Measurements from ENCODE around the gene IKZF1.
A peak's percentile ranks its signal among the peaks of the same experiment; 100 is the strongest.

The IKZF1 gene

GRCh38 chr7:50357426-50357825 lies 52.9 kb downstream of the IKZF1 start:
- DNase-seq = no peak

GRCh38 chr7:50358041-50358705 lies 53.7 kb downstream of the IKZF1 start:
- no peak for DNase-seq

DNA sequence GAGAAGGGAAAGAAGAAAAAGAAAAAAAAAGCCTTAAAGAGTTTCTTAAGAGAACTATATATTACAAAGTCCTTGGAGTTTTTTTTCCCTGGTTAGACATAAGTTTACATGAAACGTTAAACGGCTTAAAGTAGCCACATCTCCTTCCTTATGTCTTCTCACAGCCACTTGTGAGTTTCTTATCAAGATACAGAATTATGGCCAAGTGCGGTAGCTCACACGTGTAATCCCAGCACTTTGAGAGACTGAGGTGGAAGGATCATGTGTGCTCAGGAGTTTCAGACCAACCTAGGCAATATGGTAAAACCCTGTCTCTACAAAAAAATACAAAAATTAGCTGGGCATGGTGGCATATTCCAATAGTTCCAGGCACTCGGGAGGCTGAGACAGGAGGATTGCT lies 54.3 kb downstream of the IKZF1 start:
- DNase-seq = no peak

GRCh38 chr7:50359258-50359994 lies 54.9 kb downstream of the IKZF1 start:
- DNase-seq = no peak

DNA sequence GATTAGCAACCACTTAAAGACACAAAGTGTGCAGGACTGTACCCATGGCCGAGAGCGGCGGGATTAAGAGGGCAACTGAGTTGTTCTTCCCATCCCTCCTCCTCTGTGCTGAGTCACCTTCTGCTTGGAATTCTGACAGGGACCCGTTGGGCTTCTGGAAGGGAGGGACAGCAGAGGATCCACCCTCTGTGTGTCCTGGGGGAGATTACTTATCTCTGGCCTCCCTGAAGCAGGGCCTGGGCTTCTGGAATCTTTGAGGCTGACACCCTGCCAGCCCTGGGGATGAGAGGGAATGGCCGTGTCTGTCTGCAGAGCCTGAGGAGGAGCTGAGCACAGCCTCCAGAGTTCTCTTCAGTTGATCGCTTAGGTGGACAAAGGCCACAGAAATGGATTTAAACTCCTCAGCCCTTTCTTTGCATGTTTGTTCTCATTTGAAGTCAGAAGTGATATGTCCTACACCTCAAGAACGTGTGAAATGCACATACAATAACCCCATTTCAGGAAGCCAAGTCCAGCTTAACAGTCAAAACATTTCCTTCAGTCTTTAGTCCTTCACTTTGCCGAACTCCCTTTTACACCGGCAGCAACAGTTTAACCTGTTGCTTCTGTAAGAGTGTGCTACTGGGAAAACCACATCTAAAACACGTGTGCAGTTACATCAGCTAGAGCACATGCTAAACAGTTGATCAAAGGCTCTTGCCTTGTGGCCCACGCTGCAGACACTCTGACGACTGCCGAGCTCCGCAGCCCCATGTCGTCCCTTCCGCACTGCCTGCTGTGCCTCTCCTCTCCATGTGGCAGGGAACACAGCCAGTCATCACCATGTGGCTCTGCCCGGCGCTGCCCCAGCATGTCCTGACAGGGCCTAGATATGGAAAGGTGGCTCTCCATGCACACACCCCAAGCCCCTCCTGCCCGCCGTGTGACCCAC lies 55.7 kb downstream of the IKZF1 start:
- peak; percentile 72 for DNase-seq

DNA sequence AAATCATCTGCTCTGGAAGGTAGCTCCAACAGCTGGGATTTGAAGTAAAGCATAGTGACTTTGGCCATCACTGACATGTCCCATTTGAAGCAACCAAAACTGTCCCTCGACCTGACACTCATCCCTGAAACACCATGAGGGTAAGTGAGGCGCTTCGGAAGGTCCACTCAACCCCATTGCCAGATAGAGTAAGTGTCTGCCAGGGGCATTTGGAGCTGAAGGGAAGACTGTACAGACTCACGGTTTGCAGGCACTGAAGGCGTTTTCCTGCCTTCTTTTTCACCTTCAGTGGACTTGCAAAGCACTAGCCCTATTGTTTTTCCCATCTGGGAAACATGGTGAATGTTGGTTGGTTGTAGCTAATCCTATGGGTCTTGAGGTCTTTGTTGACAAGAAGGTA lies 57.6 kb downstream of the IKZF1 start:
- no peak for DNase-seq

DNA sequence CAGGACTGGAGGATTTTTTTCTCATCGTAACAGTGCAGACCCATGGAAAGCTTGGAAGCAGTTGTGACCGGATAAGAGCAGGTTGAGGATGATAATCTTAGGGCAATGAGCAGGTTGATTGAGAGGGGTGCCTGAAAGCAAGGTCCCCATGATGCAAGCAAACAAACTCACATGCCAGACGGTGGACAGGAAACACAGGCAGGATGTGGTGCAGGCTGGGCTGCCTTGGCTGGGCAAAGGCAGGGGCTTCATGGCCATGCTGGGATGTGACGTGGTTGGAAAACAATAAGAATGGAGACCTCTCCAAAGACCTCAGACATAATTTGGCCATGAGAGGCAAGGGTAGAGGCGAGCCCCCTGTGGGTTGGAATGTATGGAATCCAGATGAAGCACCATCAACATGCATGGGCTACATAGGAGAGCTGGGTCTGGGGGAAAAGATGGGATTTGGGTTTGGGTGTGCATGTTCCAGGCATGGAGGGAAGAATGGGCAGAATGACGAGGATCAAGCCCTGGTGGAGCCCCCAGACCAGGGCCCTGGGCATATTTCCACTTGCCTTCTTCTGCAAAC lies 58.3 kb downstream of the IKZF1 start:
- peak; percentile 52 for DNase-seq

DNA sequence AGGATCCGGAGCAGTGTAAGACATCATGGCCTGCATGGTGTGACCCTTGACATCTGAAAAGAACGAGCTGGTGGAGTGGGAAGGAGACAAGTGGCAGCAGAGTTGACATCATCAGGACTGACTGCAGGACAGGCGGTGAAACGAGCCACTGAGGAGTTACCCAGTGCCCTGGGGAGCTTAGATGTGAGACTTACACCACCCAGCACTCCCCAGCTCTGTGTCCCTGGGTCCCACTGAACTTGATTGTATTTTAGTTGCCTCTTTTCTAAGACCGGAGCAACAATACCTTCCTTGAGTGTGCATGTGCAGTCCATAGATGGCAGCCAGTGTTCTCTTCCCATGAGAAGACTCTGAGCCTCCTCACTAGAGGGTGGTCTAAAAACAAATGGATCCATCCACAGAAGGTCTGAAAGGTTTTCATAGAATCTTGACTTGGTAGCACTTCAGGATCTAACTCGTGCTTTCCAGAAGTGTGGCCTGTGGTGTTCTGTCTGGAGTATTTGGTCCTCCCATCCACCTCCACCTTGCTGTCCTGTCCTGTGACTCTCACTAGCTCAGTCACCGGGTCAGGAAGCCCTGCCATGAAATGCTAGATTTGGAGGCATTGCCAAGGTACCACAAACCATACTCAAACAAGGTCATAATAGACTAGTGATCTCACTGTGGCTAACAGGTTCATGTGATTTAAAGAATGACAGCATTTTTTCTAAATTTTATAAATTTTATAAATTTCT lies 59.0 kb downstream of the IKZF1 start:
- no peak for DNase-seq

GRCh38 chr7:50364645-50365044 lies 60.1 kb downstream of the IKZF1 start:
- DNase-seq = no peak

- DNase-seq = no peak
These were observed 61.8 kb downstream of the IKZF1 start for GRCh38 chr7:50366311-50366710.

DNA sequence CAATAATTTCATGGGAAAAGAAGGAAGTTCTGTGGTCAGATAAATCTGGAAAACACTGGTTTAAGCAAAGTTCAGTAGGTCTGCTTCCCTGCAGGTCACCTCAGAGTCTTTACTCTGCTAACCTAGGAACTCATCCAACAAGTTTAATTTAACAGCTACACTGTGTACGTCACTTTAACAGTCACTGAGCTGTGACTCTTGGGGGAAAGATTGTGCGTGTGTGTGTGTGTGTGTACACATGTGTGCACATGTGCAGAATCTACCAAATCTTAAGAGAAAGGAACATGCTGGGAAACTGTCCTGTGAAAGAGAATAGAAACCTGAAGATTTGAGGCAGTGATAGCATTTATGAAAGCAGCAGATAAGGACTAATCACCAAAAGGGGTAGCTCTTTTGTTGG lies 62.6 kb downstream of the IKZF1 start:
- no peak for DNase-seq

- no peak for DNase-seq
These were observed 63.1 kb downstream of the IKZF1 start for GRCh38 chr7:50367570-50367969.

DNA sequence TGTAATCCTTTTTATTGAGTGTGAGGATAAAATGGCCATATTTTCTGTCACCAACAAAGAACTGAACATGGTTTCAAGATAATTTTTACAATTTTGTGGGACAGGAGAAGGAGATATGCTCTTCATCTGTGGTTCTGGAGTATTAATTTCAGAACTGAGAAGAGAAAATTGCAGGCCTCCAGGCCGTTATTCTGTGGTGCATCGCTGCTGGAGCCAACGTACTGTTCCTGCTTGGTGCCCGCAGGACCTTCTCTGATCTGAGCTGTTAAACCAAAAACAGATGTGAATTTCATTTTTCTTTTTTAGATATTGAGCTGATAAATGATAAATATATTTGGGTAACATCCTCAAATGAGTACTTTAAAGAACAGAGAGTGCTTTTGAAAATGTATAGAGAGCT lies 63.9 kb downstream of the IKZF1 start:
- DNase-seq = no peak

DNA sequence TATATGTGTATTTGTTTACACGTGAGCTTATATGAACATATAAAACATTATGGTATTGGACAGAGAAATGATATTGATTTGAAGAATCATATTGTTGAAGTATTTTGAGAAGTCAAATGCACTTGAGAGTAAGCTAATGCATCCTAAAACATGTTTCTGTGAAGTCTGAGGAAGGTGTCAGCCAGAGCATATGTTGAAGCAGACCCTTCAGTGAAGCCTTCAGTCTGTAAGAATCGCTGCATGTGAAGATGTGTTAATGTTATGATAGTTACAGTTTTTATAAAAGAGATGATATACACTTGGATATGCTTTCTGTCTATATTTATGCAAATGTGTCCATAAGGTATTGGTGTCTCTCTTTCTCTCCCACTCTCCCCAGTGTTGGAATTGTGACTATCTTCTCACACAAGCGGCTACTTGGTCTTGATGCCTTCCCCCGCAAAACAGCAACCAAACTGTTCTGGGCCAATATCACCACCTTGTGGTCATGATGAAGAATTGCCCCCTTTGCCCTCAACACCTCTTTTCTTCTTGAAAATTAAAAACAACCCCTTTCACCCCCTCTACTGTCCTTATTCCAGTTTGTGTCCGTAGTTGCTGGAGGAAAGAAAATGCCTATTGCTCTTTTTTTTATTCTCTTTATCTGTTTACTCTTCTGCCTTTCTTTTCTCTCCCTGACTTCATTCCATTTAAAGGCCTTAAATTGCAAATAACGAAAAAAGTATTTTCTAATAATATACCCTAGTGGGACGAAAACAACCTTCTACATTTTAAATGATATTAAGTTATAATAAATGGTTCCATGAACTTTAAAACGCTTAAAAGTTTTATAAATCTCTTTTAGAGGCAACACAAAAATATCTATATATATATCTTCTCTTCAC lies 64.9 kb downstream of the IKZF1 start:
- no peak for DNase-seq

DNA sequence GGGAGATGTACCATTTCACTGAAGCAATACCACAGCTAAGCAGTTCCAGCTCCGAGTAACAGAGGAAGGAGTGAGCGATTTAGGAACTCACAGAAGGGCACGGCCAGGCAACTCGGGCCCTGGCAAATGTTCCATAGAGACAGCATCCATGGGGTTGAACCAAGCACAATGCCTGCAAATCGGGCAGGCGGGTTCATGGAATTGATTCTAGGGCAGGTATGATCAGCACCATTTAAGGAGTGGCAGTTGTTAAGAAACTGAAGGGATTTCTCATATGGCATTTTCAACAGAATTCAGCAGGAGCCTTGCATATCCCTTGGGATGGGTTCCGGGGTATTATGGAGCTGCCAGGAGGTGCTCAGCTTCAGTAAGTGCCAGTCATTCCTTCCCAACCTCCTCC lies 66.4 kb downstream of the IKZF1 start:
- DNase-seq = no peak

- DNase-seq = no peak
These were observed 67.1 kb downstream of the IKZF1 start for GRCh38 chr7:50371551-50372021.

DNA sequence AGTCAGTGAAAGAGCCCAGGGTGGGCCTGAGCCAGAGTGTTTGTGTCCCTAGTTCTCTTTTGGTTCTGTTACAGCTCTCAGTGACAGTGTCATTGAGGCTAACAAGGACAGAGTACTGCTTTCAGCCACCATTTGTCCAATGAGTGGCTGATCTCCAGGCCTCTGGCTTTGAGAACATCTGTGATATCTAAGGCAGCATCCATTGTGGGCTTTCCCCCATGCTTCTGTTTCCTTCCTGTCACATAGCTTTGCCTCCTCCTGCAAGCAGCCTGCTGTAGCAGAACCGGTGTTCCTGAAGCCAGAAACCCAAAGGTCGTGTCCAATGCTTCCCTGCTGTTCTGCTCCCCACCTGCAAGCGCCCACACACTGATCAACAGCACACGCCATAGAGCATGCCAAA lies 68.4 kb downstream of the IKZF1 start:
- no peak for DNase-seq

DNA sequence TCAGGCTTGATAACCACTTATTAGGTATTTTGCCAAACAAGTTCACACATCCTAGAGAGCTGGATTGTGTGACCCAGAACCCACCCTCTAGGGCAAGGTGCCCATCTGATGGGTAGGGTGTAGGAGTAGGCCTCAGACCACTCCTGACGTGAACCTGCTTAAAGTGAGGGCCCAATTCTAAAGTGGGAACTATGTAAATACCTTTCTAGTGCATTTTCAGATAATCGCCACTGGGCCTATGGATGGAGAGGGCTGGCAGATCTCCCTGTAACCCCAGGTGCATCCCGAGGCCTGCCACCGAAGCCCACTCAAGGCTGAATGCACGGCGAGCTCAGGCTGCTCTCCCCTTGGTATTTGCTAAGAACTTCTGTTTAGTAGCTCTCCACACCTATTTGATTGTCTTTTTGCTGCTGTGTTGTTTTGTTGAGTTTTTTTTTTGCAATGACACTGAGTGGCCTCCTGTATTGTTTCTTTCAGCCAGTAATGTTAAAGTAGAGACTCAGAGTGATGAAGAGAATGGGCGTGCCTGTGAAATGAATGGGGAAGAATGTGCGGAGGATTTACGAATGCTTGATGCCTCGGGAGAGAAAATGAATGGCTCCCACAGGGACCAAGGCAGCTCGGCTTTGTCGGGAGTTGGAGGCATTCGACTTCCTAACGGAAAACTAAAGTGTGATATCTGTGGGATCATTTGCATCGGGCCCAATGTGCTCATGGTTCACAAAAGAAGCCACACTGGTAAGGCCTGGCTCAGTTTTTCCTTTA lies 71.7 kb downstream of the IKZF1 start:
- no peak for DNase-seq

DNA sequence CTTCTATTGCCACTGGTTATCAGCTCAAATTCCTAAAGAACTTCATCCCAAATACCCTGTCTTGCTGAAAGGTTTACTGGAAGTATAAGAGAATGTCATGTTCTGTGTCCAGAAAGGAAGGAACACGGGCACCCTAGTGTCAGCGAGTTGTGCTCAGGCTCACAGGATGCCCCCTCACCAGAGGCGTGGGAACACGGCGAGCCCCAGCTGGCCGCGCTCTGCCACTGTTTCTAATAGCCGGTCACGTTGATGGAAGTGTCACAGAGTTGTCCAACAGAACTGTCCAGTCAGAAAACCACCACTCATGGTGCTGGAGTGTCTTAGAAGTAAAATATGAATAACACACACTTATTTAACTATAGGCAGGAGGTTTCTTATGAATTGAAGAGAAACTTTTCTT lies 72.8 kb downstream of the IKZF1 start:
- DNase-seq = no peak

DNA sequence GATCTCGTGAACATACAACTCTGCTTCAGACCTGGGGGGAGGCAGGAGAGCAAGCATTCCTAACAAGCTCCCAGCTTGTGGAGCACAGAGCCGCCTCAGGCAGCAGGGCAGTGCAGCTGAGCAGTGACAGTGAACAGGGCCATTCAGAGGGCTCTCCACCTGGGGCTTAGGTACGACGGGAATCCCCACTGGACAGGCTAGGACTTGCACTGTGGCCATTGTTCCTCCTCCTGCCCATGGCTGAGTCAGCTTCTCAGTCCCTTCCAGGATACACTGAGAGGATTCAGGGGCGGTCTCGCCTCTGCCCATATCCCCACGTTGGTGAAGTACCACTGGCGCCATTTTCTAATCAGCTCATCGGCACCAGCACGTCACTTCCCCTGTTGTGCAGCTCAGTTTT lies 74.6 kb downstream of the IKZF1 start:
- no peak for DNase-seq

DNA sequence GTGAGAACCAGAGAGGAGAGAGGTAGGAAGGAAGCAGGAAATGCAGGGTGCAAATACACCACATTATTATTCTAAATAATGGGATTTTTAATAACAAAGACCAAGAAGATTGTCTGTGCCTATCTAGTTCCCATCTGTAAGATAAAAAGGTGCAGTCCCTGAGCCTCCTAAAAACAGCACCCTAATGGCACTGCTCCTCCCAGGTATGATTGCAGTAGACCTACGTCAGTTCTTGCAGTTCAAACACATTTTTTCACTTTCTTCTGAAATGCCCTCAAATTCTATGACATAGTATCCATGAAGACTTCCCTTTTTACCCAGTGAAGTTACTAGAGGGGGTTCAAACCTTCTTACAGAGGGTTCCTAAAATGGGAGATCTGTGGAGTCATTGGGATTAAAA lies 75.0 kb downstream of the IKZF1 start:
- DNase-seq = no peak
